Middle frontal gyrus (tissue), 1 donor: ENCODE measurements around the gene SBNO2.

Experiments used
- DNase-seq: peaks from one replicate; pipeline ENCODE4 v3.0.0-alpha.2; 2015; ENCODE audit warnings: low spot score; ENCODE audit errors: extremely low spot score

SBNO2 gene

DNA sequence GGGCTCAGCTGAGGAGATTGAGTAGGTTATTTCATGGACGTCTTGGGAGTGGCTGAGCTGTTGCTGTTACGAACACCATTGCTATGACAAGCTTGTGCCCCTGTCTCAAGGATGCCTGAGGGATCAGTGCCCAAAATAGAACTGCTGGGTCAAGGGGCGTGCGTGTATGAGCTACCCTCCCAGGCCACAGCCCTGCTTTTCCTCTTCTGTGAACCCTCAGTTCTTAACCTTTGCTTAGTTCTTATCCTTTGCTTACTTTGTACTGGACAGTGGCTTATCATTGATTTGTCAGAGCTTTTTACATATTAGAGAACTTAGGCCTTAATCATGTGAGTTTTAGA is 98.1 kb downstream of the SBNO2 start:
- DNase-seq = no peak

DNA sequence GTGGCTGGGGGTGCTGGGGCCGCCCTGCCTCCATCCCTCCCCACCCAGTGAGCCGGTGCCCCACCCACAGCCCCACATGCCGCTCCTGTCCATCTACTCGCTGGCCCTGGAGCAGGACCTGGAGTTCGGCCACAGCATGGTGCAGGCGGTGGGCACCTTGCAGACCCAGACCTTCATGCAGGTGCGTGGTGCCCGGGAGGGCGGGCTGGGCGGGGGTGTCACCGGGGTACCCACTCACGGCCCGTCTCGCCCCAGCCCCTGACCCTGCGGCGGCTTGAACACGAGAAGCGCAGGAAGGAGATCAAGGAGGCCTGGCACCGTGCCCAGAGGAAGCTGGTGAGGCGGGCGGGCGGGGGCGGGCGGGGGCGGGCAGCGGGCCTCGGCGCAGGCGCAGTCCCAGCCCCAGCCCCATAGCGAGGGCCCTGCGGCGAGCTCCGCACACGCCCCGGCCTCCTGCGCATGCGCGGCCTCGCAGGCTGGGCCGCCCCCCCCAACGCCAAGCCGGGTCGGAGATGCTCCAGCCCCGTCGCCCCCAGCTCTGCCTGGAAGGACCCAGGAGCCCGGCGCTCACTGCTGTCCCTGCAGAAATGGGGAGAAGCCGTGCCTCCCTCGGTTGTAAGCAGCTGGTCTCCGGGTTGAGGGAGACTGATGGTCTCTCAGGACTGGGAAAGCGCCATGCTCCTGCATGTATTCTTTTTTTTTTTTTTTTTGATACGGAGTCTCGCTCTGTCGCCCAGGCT is 99.4 kb downstream of the SBNO2 start:
- no peak for DNase-seq

DNA sequence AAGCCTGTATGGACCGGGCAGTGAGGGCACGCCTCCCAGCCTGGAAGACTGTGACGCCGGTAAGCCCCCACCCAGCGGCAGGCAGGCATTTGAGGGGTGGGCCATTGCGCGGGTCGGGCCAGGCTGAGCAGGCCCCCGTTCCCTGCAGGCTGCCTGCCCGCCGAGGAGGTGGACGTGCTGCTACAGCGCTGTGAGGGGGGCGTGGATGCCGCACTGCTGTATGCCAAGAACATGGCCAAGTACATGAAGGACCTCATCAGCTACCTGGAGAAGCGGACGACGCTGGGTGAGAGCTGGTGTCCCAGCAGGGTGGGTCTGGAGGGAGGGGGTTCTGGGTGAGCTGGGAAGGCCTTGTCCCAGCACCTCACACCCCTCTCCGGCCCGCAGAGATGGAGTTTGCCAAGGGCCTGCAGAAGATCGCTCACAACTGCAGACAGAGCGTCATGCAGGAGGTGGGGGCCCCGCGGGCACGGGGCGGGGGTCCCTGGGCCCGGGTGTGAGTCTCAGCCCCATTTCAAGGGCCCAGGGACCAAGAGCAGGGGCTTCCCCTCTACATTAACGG is 100.0 kb downstream of the SBNO2 start:
- DNase-seq = no peak

DNA sequence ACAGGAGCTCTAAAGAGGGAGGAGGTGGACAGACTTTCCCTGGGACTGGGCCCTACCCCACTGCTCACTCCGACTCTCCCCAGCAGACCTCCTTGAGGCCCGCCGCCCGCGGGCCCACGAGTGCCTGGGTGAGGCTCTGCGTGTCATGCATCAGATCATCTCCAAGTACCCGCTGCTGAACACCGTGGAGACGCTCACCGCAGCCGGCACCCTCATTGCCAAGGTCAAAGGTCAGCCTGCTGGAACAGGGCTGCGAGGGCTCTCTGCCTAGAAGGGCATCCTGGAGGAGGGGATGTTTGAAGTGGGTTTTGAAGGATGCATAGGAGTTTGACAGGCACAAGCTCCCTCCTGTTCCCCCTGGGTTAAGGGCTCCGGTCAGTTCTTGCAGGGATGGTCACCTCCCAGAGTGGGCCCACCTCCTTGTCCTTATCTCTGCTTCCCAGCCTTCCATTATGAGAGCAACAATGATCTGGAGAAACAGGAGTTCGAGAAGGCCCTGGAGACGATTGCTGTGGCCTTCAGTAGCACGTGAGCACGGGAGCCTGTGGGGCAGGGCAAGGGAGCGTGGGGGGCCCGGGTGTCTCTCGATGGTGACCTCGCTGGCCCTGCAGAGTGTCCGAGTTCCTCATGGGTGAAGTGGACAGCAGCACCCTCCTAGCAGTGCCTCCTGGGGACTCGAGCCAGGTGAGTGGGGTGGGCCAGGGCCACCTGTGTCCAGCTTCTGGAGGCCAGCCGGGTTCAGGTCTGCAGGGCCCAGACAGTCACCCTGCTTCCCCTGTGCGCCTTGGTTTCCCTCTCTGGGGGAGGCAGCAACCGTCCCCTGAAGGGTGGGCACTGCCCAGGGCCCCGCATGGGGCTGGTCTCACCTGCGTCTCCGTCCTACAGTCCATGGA is 100.8 kb downstream of the SBNO2 start:
- no peak for DNase-seq

DNA sequence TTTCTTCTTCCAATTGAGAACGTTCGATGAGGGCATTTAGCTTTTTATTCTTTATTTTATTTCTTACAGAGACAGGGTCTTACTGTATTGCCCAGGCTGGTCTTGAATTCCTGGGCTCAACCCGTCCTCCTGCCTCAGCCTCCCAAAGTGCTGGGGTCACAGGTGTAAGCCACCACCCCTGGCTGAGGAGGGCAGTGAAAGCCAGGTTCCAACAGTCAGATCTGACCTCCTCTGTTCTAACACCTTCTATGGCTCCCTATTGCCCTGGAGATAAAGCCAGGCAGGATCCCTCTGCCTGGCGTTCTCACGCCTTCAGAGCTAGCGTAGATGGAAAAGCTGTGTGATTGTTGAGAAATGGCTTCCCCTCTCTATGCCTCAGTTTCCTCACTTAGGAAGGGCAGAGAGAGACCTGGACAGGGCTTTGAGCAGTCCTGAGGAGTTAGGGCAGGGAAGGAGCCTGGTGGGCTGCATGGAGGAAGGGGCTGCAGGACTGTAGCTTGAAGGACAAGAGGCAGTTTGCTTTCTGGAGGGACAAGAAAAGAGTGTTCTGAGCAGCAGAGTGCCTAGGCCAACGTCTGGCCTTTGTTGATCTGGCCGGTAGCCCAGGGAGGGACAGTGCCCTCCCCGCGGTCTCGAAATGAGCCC is 101.6 kb downstream of the SBNO2 start:
- no peak for DNase-seq

DNA sequence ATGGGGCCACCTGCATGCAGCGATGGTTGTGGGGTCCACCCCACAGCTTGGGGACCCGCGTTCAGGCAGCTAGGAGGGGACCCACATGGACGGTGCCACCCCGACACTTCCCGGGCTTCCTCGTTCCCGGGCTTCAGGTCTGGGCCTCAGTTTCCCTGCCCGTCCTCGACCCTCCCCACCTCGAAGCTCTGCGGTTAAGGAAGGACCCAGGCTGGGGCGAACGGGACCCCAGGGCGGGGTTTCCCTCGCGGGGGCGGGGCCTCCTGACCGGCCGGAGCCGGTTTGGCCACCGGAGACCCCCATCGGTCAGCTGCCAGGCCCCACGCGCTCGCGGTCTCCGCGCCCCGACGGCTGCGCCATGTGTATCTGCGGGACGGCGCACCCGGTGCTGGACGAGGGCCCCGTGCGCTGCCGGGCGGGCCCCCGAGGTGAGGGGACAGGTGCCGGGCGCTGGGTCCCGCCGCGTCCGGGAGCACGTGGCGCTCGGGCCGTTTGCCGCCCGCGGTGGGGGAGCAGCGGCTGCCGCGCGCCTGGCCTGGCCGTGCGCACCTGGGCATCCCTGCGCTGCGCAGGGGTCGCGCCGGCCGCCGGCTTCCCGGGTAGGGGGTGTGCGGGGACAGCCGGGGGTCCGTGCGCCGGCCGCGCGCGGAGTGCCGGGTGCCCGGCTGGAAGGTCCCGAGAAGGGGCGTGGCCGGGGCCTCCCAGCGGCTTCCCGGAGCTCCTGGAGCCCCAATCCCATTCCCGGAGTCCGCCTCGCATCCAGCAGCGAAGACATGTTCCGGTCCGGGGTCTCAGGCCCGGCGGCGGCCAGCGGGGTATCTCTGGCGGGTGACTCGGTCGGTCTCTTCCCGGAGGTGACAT is 102.9 kb downstream of the SBNO2 start:
- no peak for DNase-seq

DNA sequence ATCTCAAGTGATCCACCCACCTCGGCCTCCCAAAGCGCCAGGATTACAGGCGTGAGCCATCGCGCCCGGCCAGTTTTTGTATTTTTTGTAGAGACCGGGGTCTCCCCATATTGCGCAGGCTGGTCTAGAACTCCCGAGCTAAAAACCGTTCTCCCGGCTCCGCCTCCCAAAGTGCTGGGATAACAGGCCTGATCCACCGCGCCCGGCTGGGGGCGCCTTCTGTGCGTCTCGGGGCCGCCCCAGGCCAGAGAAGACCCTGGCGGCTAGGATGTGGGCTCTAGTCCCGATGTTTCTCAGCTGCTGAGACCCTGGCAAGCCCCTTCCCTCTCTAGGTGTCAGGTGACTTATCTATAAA is 103.5 kb downstream of the SBNO2 start:
- no peak for DNase-seq

DNA sequence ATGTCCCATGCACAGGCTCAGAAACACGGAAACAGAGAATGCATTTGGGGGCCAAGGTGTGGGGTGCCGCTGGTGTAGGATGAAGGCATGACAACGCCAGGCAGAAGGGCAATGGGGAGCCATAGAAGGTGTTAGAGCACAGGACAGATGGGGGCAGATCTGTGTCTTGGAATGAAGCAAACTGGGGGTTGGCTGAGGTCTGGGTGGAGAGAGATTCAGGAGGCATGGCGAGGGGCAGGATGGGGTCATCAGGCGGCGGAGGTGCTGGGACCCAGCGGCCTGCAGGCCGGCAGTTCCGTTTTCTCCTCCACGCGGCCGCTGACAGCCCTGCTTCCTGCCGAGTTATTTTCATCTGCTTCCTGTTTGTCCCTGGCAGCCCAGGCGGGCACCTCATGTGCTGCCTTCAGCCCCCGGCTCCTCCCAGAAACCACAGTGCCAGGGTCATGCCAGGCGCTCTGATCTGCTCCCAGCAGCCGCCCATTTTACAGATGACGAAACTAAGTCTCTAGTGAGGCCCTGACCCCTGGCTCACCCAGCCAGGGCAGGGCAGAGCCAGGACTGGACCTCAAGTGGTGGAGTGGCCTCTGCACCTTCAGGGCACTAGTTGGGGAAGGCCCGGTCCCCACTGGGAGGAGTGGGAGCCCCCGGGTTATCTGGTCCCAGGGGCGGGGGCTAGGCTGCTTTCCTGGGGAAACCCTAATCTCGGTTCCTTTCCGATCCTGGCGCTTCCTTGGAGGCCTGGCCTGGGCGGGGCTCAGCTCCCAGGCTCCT is 104.9 kb downstream of the SBNO2 start:
- no peak for DNase-seq

DNA sequence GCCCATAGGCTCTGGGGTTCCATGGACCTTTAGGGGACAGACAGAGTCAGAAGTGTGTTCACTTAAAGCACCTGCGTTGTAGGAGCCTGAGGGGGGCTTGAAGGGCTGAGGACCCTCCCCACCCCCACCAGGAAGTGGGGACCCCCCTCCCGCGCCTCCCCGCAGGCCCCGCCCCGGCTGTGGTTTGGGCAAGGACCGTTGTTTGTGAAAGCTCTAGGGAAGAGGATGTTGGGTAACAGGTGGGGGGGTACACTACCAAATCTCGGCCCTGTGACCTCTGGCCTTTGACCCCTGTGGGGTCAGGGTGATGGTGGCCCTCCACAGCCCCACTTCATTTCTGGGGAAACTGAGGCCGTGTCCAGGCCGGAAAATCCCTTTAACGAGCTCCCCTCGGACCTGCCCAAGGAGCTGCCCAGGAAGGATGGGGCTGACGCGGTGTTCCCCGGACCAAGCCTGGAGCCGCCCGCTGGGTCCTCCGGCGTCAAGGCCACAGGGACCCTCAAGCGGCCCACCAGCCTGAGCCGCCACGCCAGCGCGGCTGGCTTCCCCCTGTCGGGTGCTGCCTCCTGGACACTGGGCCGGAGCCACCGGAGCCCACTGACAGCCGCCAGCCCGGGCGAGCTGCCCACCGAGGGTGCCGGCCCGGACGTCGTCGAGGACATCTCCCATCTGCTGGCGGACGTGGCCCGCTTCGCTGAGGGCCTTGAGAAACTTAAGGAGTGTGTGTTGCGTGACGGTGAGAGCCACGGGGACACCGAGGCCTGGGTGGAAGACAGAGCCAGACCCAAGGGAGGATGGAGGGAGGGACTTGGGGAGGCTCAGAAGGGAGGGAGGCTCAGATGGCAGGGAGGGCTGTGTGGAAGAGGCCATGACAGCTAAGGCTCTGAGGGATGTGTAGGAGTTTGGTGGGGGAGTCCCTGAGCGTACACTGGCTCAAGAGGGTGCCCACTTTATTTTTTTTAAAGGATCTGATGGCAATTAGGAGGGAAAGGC is 105.8 kb downstream of the SBNO2 start:
- no peak for DNase-seq

DNA sequence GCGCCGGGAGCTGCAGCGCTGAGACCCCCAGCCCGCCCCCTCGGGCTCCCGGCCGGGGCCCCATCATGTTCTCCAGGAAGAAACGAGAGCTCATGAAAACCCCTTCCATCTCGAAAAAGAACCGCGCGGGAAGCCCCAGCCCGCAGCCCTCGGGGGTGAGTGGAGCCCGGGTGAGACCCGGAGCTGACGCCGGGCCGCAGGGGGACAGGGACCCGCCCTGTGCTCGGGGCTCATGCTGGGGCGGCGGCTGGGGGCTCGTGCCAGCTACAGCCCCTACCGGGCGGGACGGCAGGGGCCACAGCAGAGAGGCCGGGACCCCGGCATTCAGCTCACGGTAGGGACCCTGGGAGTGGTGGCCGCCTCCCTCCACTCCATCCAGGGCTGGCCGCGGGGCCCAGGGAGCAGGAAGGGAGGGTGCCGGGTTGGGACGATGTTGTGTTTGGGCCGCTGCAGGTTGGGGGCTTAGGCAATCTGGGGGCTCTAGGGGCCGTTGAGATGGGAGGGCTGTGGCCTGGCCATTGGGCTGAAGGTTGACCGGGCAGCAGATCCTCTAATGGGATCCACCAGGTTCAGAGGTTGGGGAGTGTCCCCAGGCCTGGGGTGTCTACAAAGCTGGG is 106.6 kb downstream of the SBNO2 start:
- no peak for DNase-seq

DNA sequence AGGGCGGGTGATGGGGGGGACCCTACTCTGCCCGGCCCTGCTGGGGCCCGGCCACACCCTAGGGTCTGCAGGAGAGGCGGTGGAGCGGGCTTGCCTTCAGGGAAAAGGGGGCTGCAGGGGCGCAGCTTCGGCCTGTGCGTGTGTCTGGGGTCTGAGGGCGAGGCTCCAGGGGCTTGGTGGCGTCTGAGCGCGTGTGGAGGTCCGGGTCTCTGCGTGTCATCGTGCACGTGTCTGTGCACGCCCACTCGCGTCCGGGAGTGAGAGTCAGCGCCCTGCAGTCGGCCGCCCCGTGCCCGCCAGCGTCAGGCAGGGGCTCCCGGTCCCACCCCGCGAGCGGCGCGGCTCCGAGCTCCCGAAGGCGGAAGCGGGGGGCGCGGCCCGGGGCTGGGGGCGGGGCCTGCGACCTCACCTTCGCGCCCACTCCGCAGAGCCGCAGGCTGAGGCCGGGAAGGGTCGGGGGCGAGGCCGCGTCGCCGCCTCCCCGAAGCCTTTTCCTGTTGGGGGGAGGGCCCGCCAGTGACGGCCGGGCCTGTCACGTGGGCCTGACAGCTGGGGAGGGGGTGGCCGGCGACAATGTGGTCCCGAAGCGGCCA is 107.2 kb downstream of the SBNO2 start, which contains the start of gene ARHGAP45:
Gene ARHGAP45, plus strand, starts transcription at position 420 of the 593 bp plus-strand sequence. CDS start 239 bp downstream, outside the sequence.
- no peak for DNase-seq

DNA sequence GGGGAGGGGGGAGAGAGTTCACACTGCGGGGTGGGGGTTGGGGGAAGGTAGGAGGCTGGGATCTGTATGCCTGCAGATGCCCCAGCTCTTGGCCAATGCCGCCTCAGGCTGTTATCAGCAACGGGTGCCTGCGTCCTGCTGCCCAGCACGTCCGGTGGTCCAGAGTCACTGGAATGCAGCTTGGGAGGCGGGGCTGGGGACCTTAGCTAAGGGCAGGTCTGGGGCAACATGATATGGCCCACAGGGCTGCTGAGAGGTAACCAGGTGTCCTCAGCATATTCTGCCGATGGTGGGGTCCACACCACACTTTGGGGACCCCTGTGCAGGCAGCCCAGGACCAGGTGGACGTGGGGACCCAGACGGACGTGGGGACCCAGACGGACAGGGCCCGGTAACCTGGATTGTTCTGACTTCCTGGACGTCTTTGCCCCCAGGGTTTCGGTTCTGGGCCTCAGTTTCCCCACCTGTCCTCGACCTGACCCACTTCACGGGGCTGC is 107.8 kb downstream of the SBNO2 start:
- no peak for DNase-seq

DNA sequence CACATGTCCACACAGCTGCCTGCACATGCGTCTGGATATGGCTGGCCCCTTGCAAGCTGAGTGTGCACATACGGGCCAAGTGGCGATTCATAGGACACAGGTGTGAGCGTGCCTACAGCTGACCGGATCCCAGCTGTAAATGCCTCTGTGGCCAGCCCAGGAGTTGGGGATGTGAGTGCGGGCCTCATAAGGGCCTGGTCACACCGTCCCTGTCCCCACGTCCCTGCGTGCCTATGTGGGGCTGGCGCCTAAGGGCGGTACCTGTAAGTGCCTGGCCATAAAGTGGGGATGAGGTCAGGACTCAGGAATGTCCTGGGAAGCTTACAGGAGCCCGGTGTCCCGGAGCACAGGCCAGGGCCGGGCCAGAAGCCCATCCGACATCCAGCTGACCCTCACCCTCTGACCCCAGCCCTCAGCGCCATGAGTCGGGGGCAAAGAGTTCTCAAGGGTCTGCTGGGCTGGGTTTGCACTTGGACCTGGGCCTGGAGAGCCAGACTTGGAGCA is 108.4 kb downstream of the SBNO2 start:
- DNase-seq = no peak

DNA sequence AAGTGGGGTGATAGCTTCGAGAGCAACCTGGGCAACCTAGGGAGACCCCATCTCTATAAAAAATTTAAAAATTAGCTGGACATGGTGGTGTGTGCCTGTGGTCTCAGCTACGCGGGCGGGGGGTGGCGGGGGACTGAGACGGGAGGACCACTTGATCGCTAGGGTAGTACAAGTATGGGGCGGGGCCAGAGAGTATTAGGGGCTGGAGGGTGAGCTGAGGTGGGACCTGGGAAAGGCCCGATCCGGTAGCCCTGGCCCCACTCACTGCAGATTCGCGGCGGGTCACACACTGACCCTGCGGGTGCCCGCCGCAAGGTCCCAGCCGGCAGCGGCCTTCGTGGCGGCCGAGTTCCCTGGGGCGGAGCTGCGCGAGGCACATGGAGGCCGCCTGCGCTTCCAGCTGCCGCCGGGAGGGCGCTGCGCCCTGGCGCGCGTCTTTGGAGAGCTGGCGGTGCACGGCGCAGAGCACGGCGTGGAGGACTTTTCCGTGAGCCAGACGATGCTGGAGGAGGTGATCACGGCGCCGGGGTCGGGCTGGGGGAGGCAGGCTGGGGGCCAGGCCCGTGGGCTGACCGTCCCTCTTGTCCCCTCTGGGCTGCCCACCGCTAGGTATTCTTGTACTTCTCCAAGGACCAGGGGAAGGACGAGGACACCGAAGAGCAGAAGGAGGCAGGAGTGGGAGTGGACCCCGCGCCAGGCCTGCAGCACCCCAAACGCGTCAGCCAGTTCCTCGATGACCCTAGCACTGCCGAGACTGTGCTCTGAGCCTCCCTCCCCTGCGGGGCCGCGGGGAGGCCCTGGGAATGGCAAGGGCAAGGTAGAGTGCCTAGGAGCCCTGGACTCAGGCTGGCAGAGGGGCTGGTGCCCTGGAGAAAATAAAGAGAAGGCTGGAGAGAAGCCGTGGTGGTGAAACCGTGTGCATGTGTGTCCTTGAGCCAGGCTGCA is 109.1 kb downstream of the SBNO2 start:
- DNase-seq = no peak

DNA sequence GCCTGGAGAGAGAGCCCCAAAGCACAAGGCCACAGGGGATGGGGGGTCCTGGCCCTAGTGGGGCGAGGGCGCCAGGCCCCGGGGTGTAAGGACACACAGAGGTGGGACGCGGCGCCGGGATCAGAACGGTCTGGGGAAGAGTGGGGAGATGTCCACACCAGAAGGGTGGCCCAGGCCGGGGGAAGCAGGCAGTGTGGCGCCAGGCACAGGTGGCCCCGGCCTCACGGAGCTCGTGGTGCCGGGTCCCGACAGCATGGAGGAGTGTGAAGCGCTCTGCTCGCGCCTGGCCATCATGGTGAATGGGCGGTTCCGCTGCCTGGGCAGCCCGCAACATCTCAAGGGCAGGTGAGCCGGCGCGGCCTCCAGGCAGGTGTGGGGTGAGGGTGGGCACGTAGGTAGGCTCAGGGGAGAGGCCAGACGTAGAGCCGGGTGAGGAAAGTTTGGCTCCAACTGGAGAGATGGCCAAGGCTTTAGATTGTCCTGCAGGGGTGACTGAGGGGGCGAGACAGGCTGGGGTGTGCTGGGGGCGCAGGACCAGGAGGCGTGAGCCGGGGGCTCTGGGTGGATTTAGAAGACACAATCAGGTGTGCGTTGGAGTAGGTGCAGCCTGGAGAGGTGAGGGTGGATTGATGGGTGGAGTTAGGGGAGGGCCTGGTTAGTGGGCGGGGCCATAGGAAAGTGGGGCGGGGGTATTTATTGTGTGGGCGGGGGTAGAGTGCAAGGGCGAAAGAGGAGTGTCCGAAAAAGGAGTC is 110.0 kb downstream of the SBNO2 start:
- no peak for DNase-seq
